ENCODE measurements around the gene RSAD2.

- no peak for TF ChIP-seq CTCF (IDR thresholded peaks at IDR 0.05)
- no peak for TF ChIP-seq POLR2AphosphoS5 (IDR thresholded peaks at IDR 0.05)
- TF ChIP-seq EP300 (IDR thresholded peaks at IDR 0.05): no peak
- TF ChIP-seq POLR2A (IDR thresholded peaks at IDR 0.05): no peak
Measured at GRCh38 chr2:6845903-6846302, 31.7 kb upstream of the RSAD2 start.
